Skeletal muscle satellite cell (primary cell): ENCODE measurements around the gene SOX9.

ENCODE experiments used
- H3K27me3 ChIP-seq: 2 replicates; pipeline ENCODE4 v1.7.0; 2013; ENCODE audit warnings: low read length; ENCODE audit not compliant: control insufficient read depth, insufficient read depth
- H3K36me3 ChIP-seq: 2 replicates; pipeline ENCODE4 v1.7.0; 2013; ENCODE audit warnings: mild to moderate bottlenecking, control low read depth, low read length; ENCODE audit not compliant: insufficient read depth
- H3K4me1 ChIP-seq: 2 replicates; pipeline ENCODE4 v1.7.0; 2013; ENCODE audit warnings: low read length; ENCODE audit not compliant: control insufficient read depth, insufficient read depth
- H3K4me2 ChIP-seq: 2 replicates; pipeline ENCODE4 v1.7.0; 2013; ENCODE audit warnings: mild to moderate bottlenecking, low read length
- H3K4me3 ChIP-seq: 2 replicates; pipeline ENCODE4 v1.7.0; 2013; ENCODE audit warnings: low read length
- H3K9ac ChIP-seq: 2 replicates; pipeline ENCODE4 v1.7.0; 2013; ENCODE audit warnings: mild to moderate bottlenecking, low read depth, low read length, moderate library complexity
- H3K9me3 ChIP-seq: replicated peaks from 2 replicates; pipeline ENCODE4 v1.7.0; 2013; ENCODE audit warnings: mild to moderate bottlenecking, control low read depth, low read length

The SOX9 gene

DNA sequence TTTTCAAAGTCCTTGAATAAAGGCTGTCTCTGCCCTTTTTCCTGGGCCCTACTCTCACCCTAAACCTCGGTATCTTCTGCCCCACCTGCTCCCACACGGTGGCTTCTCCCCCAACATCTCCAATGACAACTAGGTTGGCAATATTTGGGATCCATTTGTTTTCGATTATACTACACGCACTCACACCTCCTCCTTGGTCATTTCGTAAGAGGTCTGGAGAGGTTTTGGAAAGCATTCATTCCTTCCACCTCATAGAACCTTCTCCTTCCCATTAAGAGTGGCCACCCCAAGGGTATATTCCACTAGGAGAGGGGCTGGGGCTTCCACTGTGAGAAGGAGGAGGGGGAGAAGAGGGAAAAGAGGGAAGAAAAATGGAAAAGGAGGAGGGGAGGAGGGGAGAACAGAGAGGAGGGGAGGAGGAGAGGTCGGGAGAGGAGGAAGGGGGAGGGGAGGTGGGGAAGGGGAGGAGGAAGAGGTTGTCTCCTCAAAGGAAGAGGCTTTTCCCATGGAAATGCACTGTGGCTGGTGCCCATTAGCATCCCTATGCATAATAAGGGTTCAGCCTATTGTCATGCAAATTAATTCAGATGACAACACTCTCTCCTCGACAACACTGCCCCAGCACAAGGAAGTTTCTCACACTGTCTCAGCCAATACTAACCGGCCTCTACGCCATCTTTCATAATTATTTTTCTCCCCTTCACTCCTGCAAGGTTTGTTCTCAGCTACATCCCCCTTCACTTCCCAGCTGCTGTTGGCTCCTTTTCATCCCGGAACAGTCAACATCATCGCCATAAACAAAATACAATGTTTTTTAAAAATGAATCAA is 30.0 kb downstream of the SOX9 start:
- Histone ChIP-seq H3K9ac (no peak overlapping the region), H3K4me1 (peaks cover 16% of the 10 kb centered on the region), H3K27me3 (peaks cover 20% of the 10 kb centered on the region), H3K4me2 (peak overlapping the region; percentile 65), H3K9me3 (no peaks in the 10 kb centered on the region), H3K4me3 (peak overlapping the region; percentile 43), H3K36me3 (no peaks in the 10 kb centered on the region)

DNA sequence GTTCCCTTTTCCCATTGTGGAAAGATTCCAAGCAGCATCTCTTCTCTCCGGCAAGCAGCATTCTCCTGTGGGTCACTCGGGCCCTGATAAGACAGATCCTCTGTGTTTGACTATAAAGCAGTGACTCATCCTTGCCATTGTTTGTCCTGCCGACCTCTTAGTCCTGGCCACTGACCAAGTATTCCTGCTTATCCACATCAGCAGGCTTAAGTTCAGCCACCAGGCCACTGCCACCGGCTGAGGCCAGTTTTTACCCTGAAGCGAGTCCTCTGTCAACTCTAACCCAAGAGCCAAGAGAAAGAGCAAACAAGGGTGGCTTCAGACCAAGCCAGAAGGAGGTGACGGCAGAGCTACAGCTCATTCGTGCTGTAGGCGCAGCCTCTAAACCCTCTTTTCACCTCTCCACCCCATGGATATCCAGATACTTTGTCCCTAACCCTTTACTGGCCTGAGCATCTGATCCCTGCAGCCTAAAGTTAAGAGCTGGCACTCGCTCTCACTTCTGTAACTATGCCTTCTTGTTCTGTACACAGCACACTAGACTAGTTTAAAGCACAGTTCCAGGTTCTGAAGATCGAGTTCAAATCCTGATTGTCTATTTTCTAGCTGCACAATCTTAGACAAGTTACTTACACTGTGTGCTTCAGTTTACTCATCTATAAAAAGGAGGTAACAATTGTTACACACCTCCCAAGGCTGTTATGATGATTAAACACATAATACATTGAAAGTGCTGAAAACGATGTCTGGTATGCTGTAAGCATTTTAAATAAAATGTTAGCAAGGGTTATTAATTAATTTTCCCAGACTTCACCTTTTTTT is 31.0 kb downstream of the SOX9 start:
- H3K27me3 ChIP-seq = peaks cover 17% of the 10 kb centered on the region
- H3K9me3 ChIP-seq = no peaks in the 10 kb centered on the region
- peak overlapping the region; percentile 65 for H3K4me2 ChIP-seq
- peak overlapping the region; percentile 43 for H3K4me3 ChIP-seq
- H3K4me1 ChIP-seq = peaks cover 16% of the 10 kb centered on the region
- no peaks in the 10 kb centered on the region for H3K36me3 ChIP-seq
- H3K9ac ChIP-seq = no peak overlapping the region

- no peaks in the 10 kb centered on the region for H3K36me3 ChIP-seq
- peaks cover 13% of the 10 kb centered on the region for H3K27me3 ChIP-seq
- no peak overlapping the region for H3K4me3 ChIP-seq
- peaks cover 16% of the 10 kb centered on the region for H3K4me1 ChIP-seq
- peak overlapping the region; percentile 65 for H3K4me2 ChIP-seq
- H3K9ac ChIP-seq = no peak overlapping the region
- H3K9me3 ChIP-seq = no peaks in the 10 kb centered on the region
These were observed 31.6 kb downstream of the SOX9 start for GRCh38 chr17:72152387-72152929.

DNA sequence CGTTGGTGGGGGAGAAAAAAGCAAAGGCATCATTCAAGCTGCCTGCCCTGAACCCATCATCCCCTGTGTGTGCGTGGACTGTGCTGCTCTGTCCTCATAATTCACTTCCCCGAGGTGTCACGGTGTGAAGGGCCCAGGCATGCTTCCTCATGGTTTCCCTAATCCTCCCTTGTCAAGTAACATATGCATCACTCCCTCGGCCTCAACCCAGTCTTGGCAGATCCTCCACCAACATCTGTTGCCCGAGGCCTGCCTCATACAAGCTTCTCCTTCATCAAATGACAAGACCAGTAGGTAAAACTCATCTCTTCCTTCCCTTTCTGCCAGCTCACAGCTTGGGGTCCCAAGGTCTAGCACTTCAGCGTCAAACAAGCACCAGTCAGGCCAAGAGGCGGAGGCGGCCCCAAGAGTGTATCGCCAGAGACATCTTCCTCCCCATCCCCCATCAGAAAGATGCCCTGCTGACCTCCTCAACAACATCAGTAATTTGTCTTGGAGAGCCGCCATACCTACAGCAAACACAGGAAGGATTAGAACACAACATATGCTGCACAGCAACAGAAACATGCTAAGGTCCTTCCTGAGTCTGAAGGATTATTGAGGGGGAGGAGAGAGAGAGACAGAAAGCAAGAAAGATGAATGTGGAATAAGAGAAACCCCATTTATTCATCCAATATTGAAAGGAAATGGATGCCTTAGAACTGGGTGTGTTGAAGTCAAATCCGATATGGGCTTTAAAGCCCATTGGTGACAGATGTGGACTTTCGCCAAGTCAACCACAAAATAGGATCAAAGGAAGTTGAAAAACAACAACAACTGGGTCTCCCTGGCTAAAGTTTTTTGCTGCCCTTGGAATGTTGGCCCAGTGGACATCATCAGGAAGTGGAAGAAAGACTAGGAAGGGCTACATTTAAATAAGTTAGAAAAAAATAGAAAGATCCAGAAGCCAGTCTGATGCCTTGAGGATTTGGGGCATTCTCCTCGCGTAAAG is 38.4 kb downstream of the SOX9 start:
- no peaks in the 10 kb centered on the region for H3K36me3 ChIP-seq
- no peaks in the 10 kb centered on the region for H3K9me3 ChIP-seq
- no peak overlapping the region for H3K4me3 ChIP-seq
- peaks cover 3% of the 10 kb centered on the region for H3K4me1 ChIP-seq
- H3K4me2 ChIP-seq = no peak overlapping the region
- peaks cover 6% of the 10 kb centered on the region for H3K27me3 ChIP-seq
- no peak overlapping the region for H3K9ac ChIP-seq

- Histone ChIP-seq H3K9me3 (no peaks in the 10 kb centered on the region), H3K27me3 (peaks cover 31% of the 10 kb centered on the region), H3K4me3 (no peak overlapping the region), H3K4me1 (peaks cover 3% of the 10 kb centered on the region), H3K4me2 (no peak overlapping the region), H3K36me3 (no peaks in the 10 kb centered on the region), H3K9ac (no peak overlapping the region)
These were observed 41.7 kb downstream of the SOX9 start for GRCh38 chr17:72162569-72162968.

- H3K4me3 ChIP-seq = no peak overlapping the region
- no peak overlapping the region for H3K9ac ChIP-seq
- peaks cover 34% of the 10 kb centered on the region for H3K27me3 ChIP-seq
- H3K4me2 ChIP-seq = no peak overlapping the region
- H3K4me1 ChIP-seq = peaks cover 3% of the 10 kb centered on the region
- H3K9me3 ChIP-seq = no peaks in the 10 kb centered on the region
- no peaks in the 10 kb centered on the region for H3K36me3 ChIP-seq
These were observed 42.7 kb downstream of the SOX9 start for GRCh38 chr17:72163474-72163873.

GRCh38 chr17:72164158-72164739 is 43.4 kb downstream of the SOX9 start:
- Histone ChIP-seq H3K4me2 (no peak overlapping the region), H3K36me3 (no peaks in the 10 kb centered on the region), H3K9ac (no peak overlapping the region), H3K4me1 (no peaks in the 10 kb centered on the region), H3K27me3 (peaks cover 34% of the 10 kb centered on the region), H3K4me3 (no peak overlapping the region), H3K9me3 (no peaks in the 10 kb centered on the region)

DNA sequence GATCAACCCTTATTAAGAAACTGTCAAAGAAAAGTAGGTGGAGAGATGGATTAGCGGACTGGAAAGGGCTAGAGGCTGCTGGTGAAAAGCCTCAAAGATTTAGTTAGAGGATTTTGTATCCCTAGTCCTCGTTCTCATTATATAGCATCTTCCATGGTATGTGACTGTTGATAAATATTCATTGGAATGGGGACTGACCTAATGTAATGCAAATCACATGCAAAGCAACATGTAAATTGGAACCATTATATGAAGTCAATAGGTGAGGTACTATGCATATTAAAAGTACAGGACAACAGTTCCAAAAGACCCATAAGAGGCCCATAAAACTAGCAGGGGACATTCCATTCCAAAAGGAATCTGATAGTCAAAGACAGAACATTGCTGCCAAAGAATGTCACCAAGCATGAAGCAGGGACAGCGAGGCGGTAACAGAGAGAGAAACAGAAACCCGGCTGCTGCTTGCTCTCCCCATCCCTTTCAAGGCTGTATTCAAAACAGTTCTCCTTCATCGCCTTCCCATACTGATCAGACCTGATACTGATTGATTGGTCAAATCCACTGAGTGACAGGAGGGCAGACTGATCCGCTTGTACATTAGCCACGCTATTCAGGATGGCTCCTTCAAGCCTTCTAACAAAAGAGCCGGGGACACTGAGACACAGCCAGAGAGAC is 44.5 kb downstream of the SOX9 start:
- H3K4me3 ChIP-seq = no peak overlapping the region
- H3K9ac ChIP-seq = no peak overlapping the region
- H3K4me2 ChIP-seq = no peak overlapping the region
- no peaks in the 10 kb centered on the region for H3K9me3 ChIP-seq
- no peaks in the 10 kb centered on the region for H3K36me3 ChIP-seq
- no peaks in the 10 kb centered on the region for H3K4me1 ChIP-seq
- H3K27me3 ChIP-seq = peaks cover 34% of the 10 kb centered on the region

DNA sequence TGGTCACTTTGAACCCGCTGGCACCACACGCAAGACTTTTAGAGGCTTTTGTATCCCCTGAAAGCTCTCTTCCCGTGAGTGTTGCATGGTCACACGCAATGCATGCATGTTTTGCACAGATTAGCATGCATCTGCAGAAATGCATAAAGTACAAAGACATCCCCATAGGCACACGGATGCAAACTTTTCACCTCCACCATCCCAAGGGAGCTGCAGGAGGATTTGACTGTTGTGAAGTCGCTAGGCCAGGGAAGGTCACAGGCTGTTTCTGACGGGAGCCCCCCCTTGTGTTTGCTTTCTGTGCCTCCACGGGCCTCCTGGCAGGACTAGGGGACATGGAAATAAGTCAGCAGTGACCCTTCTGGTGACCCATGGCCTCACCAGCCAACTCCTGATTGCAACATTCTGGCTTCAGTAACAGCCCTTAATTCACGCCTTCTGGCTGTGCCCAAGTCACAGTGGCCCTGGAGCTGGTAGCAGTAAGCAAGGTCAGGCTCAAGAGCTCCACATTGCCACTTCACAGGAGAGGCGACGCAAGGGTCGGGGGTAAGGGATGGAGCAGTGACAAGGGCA is 45.1 kb downstream of the SOX9 start:
- H3K4me3 ChIP-seq = no peak overlapping the region
- H3K36me3 ChIP-seq = no peaks in the 10 kb centered on the region
- no peak overlapping the region for H3K9ac ChIP-seq
- H3K4me2 ChIP-seq = no peak overlapping the region
- H3K27me3 ChIP-seq = peaks cover 34% of the 10 kb centered on the region
- no peaks in the 10 kb centered on the region for H3K9me3 ChIP-seq
- H3K4me1 ChIP-seq = no peaks in the 10 kb centered on the region

DNA sequence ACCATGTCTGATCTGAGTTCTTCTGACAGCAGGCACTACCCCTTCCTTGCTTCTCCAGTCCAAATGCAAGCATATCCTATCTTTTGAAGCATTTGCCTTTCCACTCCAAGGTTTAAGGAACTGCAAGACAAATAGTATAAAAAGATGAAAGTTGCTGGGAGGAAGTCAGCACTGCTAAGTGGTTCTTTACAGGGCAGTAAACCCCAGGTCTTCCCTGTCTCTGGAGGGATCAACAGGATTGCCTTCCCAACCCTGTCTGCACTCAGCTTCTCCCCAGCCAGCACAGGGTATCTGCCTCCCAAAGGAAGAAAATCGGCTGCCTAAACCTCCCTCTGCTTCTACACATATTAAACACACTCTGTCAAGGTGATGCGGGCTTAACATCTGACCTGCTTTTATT is 46.8 kb downstream of the SOX9 start:
- Histone ChIP-seq H3K4me2 (no peak overlapping the region), H3K4me1 (no peaks in the 10 kb centered on the region), H3K27me3 (peaks cover 34% of the 10 kb centered on the region), H3K4me3 (no peak overlapping the region), H3K9ac (no peak overlapping the region), H3K36me3 (no peaks in the 10 kb centered on the region), H3K9me3 (no peaks in the 10 kb centered on the region)
